Prostate gland (tissue), 2 donors: ENCODE results near the gene ZNF787. TPM values are rescaled to one million over a fixed set of nuclear protein-coding genes. Genes with fewer than 3 reads are reported as not detected.

ENCODE experiments used
- DNase-seq: peaks from one replicate; pipeline ENCODE4 v3.0.0-alpha.2; 2019; ENCODE audit warnings: low spot score
- H3K27ac ChIP-seq, 2 donors: fragments of 200-600 bp; sonication (generic); 2 replicates each; pipeline ENCODE4 v1.5.1; 2017 to 2019
- H3K27me3 ChIP-seq: fragments of 200-600 bp; sonication (generic); replicated peaks from 2 replicates; pipeline ENCODE4 v1.5.1; 2019; ENCODE audit not compliant: insufficient read depth
- H3K36me3 ChIP-seq, 2 donors: fragments of 200-600 bp; sonication (generic); 1 replicate in 1 of 2; 2 replicates in 1 of 2; pipeline versions ENCODE4 v1.5.1 to v1.8.1; 2017 to 2019
- H3K4me1 ChIP-seq: fragments of 200-600 bp; sonication (generic); replicated peaks from 2 replicates; pipeline ENCODE4 v1.5.1; 2019
- H3K4me3 ChIP-seq, 2 donors: fragments of 200-600 bp; sonication (generic); 2 replicates each; pipeline ENCODE4 v1.5.1; 2017 to 2019
- H3K9me3 ChIP-seq: fragments of 200-600 bp; sonication (generic); 2 replicates; pipeline ENCODE4 v1.5.1; 2017
- POLR2A ChIP-seq: fragments of 450-650 bp; IDR thresholded peaks from one replicate; pipeline ENCODE4 v1.6.1; 2016; ENCODE audit warnings: antibody characterized with exemption, mild to moderate bottlenecking
- POLR2AphosphoS5 ChIP-seq: sonication (generic); formaldehyde crosslinking; IDR thresholded peaks from one replicate; pipeline ENCODE4 v1.6.1; 2017; ENCODE audit warnings: antibody characterized with exemption
- WGBS: methylation state at CpG from one replicate; pipeline ENCODE4 v1.1.5; 2018; 5-methylcytosine and 5-hydroxymethylcytosine counted together
- intact Hi-C: fragments of 100-400 bp; cut with DNase I; formaldehyde crosslinking; loops from one replicate; pipeline ENCODE4 v1.14.2; 2022
- total RNA-seq, 2 donors: library from RNA; depleted of rRNA; stranded (reverse); fragments of >200 nt; gene quantifications; one replicate each; pipeline ENCODE4 v1.1.0, GENCODE V29; 2016
- TF ChIP-seq, protein P1 (sequence below), 4 experiments: fragments of 200-600 bp in 2 of 4; fragments of 450-650 bp in 2 of 4; sonication (generic) in 2 of 4; IDR thresholded peaks; 1 replicate in 3 of 4; 2 replicates in 1 of 4; pipeline ENCODE4 v1.5.1; 2016 to 2019; ENCODE audit warnings: antibody characterized with exemption in 4 of 4, mild to moderate bottlenecking in 2 of 4, moderate library complexity in 2 of 4

Gene ZNF787
- total RNA-seq, 2 donors from 2014 or later = 28.2 to 47.5 TPM

DNA sequence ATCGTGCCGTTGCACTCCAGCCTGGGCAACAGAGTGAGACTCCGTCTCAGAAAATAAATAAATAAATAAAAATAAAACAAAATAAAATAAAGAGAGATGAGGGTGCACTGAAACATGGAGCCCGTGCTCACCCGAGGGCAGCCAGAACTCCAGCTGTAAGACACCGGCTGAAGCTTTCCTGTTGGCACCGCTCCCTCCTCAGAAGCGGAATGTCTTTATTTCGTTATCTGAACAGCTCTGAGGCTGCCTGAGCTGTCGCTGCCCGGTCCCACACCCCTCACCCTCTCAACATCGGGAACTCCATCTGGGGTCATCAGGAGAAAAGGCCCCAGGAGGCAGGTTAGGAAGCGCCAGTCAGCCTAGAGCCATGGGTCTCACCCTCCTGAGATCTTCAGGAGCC, 24.4 kb downstream of the ZNF787 start:
- no peak overlapping the region for H3K27ac ChIP-seq
- TF ChIP-seq POLR2AphosphoS5 (no peak), POLR2A (no peak)
- TF ChIP-seq, protein P1, sequence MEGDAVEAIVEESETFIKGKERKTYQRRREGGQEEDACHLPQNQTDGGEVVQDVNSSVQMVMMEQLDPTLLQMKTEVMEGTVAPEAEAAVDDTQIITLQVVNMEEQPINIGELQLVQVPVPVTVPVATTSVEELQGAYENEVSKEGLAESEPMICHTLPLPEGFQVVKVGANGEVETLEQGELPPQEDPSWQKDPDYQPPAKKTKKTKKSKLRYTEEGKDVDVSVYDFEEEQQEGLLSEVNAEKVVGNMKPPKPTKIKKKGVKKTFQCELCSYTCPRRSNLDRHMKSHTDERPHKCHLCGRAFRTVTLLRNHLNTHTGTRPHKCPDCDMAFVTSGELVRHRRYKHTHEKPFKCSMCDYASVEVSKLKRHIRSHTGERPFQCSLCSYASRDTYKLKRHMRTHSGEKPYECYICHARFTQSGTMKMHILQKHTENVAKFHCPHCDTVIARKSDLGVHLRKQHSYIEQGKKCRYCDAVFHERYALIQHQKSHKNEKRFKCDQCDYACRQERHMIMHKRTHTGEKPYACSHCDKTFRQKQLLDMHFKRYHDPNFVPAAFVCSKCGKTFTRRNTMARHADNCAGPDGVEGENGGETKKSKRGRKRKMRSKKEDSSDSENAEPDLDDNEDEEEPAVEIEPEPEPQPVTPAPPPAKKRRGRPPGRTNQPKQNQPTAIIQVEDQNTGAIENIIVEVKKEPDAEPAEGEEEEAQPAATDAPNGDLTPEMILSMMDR (IDR thresholded peaks at IDR 0.05) = no peak
- H3K4me3 ChIP-seq = no peak overlapping the region
- H3K4me1 ChIP-seq = no peaks in the 10 kb centered on the region
- H3K36me3 ChIP-seq = no peaks in the 10 kb centered on the region
- no peaks in the 10 kb centered on the region for H3K27me3 ChIP-seq
- WGBS = 83% methylated on average over 13 of the region's 13 CpGs
- intact Hi-C loops = no loop called here
- no peak for DNase-seq
- H3K9me3 ChIP-seq = no peaks in the 10 kb centered on the region

DNA sequence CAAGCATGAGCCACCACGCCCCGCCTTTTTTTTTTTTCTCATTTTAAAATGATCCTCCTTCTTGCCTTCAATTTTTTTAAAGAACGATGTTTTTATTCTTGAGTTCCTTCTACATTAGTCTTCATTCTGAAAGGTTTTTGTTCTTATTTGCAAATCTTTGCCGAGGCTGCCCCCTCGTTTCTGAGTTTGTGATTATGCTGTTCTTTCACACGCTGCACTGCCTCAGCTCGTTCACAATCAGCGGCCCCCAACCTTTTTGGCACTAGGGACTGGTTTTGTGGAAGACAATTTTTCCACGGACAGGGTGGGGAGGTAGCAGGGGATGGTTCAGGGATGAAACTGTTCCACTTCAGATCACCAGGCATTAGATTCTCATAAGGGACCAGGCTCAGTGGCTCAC, 26.6 kb downstream of the ZNF787 start:
- H3K4me1 ChIP-seq = peaks cover 3% of the 10 kb centered on the region
- intact Hi-C loops = no loop called here
- no peaks in the 10 kb centered on the region for H3K27me3 ChIP-seq
- 95% methylated on average over 8 of the region's 9 CpGs for WGBS
- H3K9me3 ChIP-seq = no peaks in the 10 kb centered on the region
- no peak overlapping the region for H3K27ac ChIP-seq
- DNase-seq = no peak
- H3K36me3 ChIP-seq = no peaks in the 10 kb centered on the region
- no peak overlapping the region for H3K4me3 ChIP-seq
- TF ChIP-seq, protein P1 (IDR thresholded peaks at IDR 0.05) = no peak
- TF ChIP-seq POLR2AphosphoS5 (no peak), POLR2A (no peak)

DNA sequence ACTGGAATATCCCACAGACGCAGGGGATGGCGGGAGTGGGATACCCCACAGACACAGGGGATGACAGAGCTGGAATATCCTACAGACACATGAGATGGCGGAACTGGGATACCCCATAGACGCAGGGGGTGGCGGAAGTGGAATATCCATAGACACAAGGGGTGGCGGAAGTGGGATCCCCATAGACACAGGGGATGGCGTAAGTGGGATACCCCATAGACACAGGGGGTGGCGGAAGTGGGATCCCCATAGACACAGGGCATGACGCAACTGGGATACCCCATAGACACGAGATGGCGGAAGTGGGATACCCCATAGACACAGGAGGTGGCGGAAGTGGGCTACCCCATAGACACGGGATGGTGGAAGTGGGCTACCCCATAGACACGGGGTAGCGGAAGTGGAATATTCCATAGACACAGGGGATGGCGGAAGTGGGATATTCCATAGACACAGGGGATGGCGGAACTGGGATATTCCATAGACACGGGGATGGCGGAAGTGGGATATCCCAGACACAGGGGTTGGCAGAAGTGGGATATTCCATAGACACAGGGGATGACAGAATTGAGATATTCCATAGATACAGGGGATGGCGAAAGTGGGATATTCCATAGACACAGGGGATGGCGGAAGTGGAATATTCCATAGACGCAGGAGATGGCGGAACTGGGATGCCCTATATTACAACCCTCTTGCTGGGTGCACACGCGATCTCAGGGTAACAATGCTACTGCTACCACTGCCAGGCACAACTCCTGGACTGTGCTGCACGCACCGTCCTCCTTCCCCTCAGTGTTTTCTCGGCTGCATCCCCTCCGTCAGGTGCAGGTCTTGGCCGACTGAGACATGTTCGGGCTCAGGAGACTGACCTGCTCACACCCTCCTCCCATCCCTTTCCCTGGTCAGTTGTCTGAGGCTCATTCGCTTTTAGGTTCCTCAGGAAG, 28.1 kb downstream of the ZNF787 start:
- TF ChIP-seq POLR2A (no peak), POLR2AphosphoS5 (no peak)
- TF ChIP-seq, protein P1 (IDR thresholded peaks at IDR 0.05) = no peak
- intact Hi-C loops = no loop called here
- H3K36me3 ChIP-seq = peaks cover 0 to 7% of the 10 kb centered on the region in 2 donors
- no peak overlapping the region for H3K4me3 ChIP-seq
- no peak overlapping the region for H3K27ac ChIP-seq
- no peaks in the 10 kb centered on the region for H3K27me3 ChIP-seq
- WGBS = 97% methylated on average over 32 of the region's 32 CpGs
- no peaks in the 10 kb centered on the region for H3K9me3 ChIP-seq
- H3K4me1 ChIP-seq = peaks cover 3% of the 10 kb centered on the region
- DNase-seq = no peak

DNA sequence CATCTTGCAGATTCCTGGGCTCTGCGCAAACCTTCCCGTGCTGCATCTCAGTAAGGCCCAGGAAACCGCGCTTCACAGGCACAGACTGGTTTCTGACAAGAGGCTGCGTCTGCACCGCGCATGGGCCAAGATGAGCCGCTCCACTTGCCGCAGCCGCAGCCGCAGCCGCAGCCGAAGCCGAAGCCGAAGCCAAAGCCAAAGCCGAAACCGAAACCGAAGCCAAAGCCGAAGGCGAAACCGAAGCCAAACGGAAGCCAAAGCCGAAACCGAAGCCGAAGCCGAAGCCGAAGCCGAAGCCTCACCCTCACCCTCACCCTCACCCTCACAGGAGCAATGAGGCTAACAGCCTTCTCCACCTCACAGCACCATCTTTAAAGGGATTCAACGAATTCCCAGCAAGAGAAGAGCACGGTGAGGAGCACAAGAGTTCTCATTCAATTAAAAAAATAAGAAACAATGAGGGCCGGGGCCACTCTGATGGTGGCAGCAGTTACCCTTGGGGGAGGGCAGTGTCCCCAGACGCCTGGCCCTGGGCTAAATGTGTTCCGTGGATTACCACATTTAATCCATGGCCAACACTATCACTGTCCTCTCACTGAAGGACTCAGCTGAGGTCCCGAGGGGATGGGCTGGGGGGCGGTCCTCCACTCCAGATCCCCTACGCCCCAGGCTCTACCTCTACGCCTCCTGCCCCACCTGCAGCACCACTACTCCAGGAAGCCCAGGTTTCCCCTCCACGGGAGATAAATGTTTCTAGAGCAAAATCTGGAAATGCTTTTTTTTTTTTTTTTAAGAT, 29.1 kb downstream of the ZNF787 start:
- no peaks in the 10 kb centered on the region for H3K27me3 ChIP-seq
- no peak overlapping the region for H3K4me3 ChIP-seq
- H3K27ac ChIP-seq = peak overlapping the region in 1 of 2 donors; percentile 46
- no peak for DNase-seq
- intact Hi-C loops = no loop called here
- H3K9me3 ChIP-seq = no peaks in the 10 kb centered on the region
- TF ChIP-seq, protein P1 (IDR thresholded peaks at IDR 0.05) = no peak
- TF ChIP-seq POLR2AphosphoS5 (no peak), POLR2A (no peak)
- WGBS = 90% methylated on average over 38 of the region's 38 CpGs
- H3K36me3 ChIP-seq = peaks cover 0 to 13% of the 10 kb centered on the region in 2 donors
- H3K4me1 ChIP-seq = peaks cover 3% of the 10 kb centered on the region
